Measurements from ENCODE around the gene SORCS2.

The SORCS2 gene

GRCh38 chr4:7593646-7594412 is 401.5 kb downstream of the SORCS2 start:
- Histone ChIP-seq H3K36me3 (ENCODE audit: control insufficient read depth in 2 of 2, insufficient read depth in 1 of 2, low read length in 2 of 2) (no peaks in the 10 kb centered on the region), H3K4me3 (ENCODE audit: low read depth, low read length) (no peak overlapping the region), H3K9me3 (ENCODE audit: control insufficient read depth, insufficient read depth, low read depth, low read length) (no peaks in the 10 kb centered on the region), H3K4me1 (ENCODE audit: control insufficient read depth, insufficient read depth, low read length) (no peaks in the 10 kb centered on the region), H3K27ac (ENCODE audit: extremely low read depth, low read depth, low read length) (no peak overlapping the region)
- ChIA-PET CTCF (interaction anchor here (0.6 kb wide), 1 partner anchor 294 kb away, joined by 3 read pairs; no protein-coding TSS in a partner anchor), POLR2A (no interaction called here)
- TF ChIP-seq REPIN1 (tag by site-specific recombination; IDR thresholded peaks at IDR 0.05; ENCODE audit: low read depth): no peak
- no peak for TF ChIP-seq SP7 (tag by site-specific recombination; IDR thresholded peaks at IDR 0.05)
- TF ChIP-seq ZBTB44 (tag by site-specific recombination; IDR thresholded peaks at IDR 0.05): no peak
- no peak for TF ChIP-seq ZBTB8A (tag by site-specific recombination; IDR thresholded peaks at IDR 0.05)
- no peak for TF ChIP-seq ZNF624 (tag by site-specific recombination; IDR thresholded peaks at IDR 0.05)
- no peak for TF ChIP-seq SETDB1 (IDR thresholded peaks at IDR 0.05; ENCODE audit: insufficient read length, low read length)
- no peak for TF ChIP-seq ZNF174 (tag by site-specific recombination; IDR thresholded peaks at IDR 0.05)
- no peak for TF ChIP-seq SP3 (tag by site-specific recombination; IDR thresholded peaks at IDR 0.05)
- no peak for TF ChIP-seq HOXD13 (CRISPR knock-in tag; IDR thresholded peaks at IDR 0.05; ENCODE audit: borderline replicate concordance)
- TF ChIP-seq ZIC2 (tag by site-specific recombination; IDR thresholded peaks at IDR 0.05): no peak
- TF ChIP-seq ZNF558 (tag by site-specific recombination; IDR thresholded peaks at IDR 0.05): no peak
- no peak for TF ChIP-seq ZNF596 (tag by site-specific recombination; IDR thresholded peaks at IDR 0.05)
- no peak for TF ChIP-seq ZNF211 (tag by site-specific recombination; IDR thresholded peaks at IDR 0.05; ENCODE audit: low read depth)
- no peak for TF ChIP-seq ZNF521 (tag by site-specific recombination; IDR thresholded peaks at IDR 0.05)
- TF ChIP-seq HOXC10 (CRISPR knock-in tag; IDR thresholded peaks at IDR 0.05): no peak

GRCh38 chr4:7595934-7596461 is 403.7 kb downstream of the SORCS2 start:
- Histone ChIP-seq H3K4me1 (ENCODE audit: control insufficient read depth, insufficient read depth, low read length) (no peaks in the 10 kb centered on the region), H3K27ac (ENCODE audit: extremely low read depth, low read depth, low read length) (no peak overlapping the region), H3K4me3 (ENCODE audit: low read depth, low read length) (no peak overlapping the region), H3K36me3 (ENCODE audit: control insufficient read depth in 2 of 2, insufficient read depth in 1 of 2, low read length in 2 of 2) (no peaks in the 10 kb centered on the region), H3K9me3 (ENCODE audit: control insufficient read depth, insufficient read depth, low read depth, low read length) (no peaks in the 10 kb centered on the region)
- TF ChIP-seq YY2 (tag by site-specific recombination; IDR thresholded peaks at IDR 0.05) (no peak), KLF9 (tag by site-specific recombination; IDR thresholded peaks at IDR 0.05; ENCODE audit: low read depth) (no peak), ZNF324 (tag by site-specific recombination; IDR thresholded peaks at IDR 0.05) (no peak), KLF1 (tag by site-specific recombination; IDR thresholded peaks at IDR 0.05) (no peak), ZNF280C (tag by site-specific recombination; IDR thresholded peaks at IDR 0.05) (no peak), ZNF791 (tag by site-specific recombination; IDR thresholded peaks at IDR 0.05) (no peak), ZNF621 (tag by site-specific recombination; IDR thresholded peaks at IDR 0.05) (no peak), ZNF184 (tag by site-specific recombination; IDR thresholded peaks at IDR 0.05) (no peak), ZNF202 (tag by site-specific recombination; IDR thresholded peaks at IDR 0.05; ENCODE audit: borderline replicate concordance) (no peak), ZNF214 (tag by site-specific recombination; IDR thresholded peaks at IDR 0.05; ENCODE audit: borderline replicate concordance) (no peak), ZNF610 (tag by site-specific recombination; IDR thresholded peaks at IDR 0.05; ENCODE audit: borderline replicate concordance) (no peak), BCL11B (tag by site-specific recombination; IDR thresholded peaks at IDR 0.05; ENCODE audit: low read depth) (no peak), ZBTB8A (tag by site-specific recombination; IDR thresholded peaks at IDR 0.05) (no peak), ZNF221 (tag by site-specific recombination; IDR thresholded peaks at IDR 0.05; ENCODE audit: borderline replicate concordance) (no peak), SP7 (tag by site-specific recombination; IDR thresholded peaks at IDR 0.05) (no peak), TRIM28 (IDR thresholded peaks at IDR 0.05; ENCODE audit: borderline replicate concordance, low read length) (no peak), ZBTB6 (tag by site-specific recombination; IDR thresholded peaks at IDR 0.05) (no peak), SP3 (tag by site-specific recombination; IDR thresholded peaks at IDR 0.05) (no peak)
- ChIA-PET POLR2A (no interaction called here), CTCF (interaction anchor here (0.6 kb wide), 1 partner anchor 10 kb away, joined by 3 read pairs; no protein-coding TSS in a partner anchor)

Data from HEK293 (cell line).